Testis (tissue), 2 donors: ENCODE data around the gene ARPC1A.

Experiments used
- POLR2A ChIP-seq: fragments of 450-650 bp; IDR thresholded peaks from one replicate; pipeline ENCODE4 v1.6.1; 2017; ENCODE audit warnings: antibody characterized with exemption, mild to moderate bottlenecking, moderate library complexity
- TF ChIP-seq, protein P1 (sequence below), 3 experiments: fragments of 450-650 bp in 2 of 3; fragments of 200-600 bp in 1 of 3; sonication (generic) in 1 of 3; IDR thresholded peaks; one replicate each; pipeline ENCODE4 v1.5.1; 2016 to 2019; ENCODE audit warnings: antibody characterized with exemption in 3 of 3, mild to moderate bottlenecking in 2 of 3, moderate library complexity in 1 of 3

DNA sequence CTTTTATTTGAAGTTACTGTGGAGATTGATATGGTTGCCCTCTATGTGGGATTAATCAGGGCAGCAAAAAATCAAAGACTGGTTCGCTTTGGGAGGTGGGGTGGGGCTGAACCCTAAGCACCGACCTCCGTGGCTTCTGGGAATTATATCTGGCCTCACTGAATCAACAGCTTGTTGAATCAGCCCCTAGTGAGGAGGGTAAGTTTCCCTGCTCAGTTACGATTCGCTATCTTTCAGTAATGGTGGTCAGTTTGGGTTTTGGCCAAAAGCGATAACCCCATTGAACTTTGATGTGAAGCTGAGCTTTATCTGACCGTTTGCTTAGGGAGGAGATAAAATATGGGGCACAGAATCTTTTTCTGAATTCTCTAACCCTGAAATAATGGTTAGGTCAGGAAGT lies 16.6 kb upstream of the ARPC1A start:
- TF ChIP-seq, protein P1, sequence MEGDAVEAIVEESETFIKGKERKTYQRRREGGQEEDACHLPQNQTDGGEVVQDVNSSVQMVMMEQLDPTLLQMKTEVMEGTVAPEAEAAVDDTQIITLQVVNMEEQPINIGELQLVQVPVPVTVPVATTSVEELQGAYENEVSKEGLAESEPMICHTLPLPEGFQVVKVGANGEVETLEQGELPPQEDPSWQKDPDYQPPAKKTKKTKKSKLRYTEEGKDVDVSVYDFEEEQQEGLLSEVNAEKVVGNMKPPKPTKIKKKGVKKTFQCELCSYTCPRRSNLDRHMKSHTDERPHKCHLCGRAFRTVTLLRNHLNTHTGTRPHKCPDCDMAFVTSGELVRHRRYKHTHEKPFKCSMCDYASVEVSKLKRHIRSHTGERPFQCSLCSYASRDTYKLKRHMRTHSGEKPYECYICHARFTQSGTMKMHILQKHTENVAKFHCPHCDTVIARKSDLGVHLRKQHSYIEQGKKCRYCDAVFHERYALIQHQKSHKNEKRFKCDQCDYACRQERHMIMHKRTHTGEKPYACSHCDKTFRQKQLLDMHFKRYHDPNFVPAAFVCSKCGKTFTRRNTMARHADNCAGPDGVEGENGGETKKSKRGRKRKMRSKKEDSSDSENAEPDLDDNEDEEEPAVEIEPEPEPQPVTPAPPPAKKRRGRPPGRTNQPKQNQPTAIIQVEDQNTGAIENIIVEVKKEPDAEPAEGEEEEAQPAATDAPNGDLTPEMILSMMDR (IDR thresholded peaks at IDR 0.05) = no peak
- TF ChIP-seq POLR2A = no peak
